GM23248 (cell line): ENCODE results near the gene DPM1. TPM values are rescaled to one million over a fixed set of nuclear protein-coding genes. Genes with fewer than 3 reads are reported as not detected.

Source experiments
- DNase-seq: peaks from one replicate; pipeline ENCODE4 v3.0.0-alpha.2; 2015
- H2AFZ ChIP-seq: fragments of 200-600 bp; sonication (generic); 2 replicates; pipeline ENCODE4 v1.6.1; 2016; ENCODE audit warnings: antibody characterized with exemption
- H3F3A ChIP-seq: fragments of 200-600 bp; sonication (generic); 2 replicates; pipeline ENCODE4 v1.6.1; 2016; ENCODE audit warnings: mild to moderate bottlenecking, antibody characterized with exemption, mixed run types; ENCODE audit not compliant: insufficient read depth
- H3K27ac ChIP-seq: fragments of 200-600 bp; sonication (generic); 2 replicates; pipeline ENCODE4 v1.5.1; 2016; ENCODE audit warnings: mild to moderate bottlenecking
- H3K27me3 ChIP-seq: fragments of 200-600 bp; sonication (generic); replicated peaks from 2 replicates; pipeline ENCODE4 v1.6.1; 2016; ENCODE audit warnings: mild to moderate bottlenecking; ENCODE audit not compliant: insufficient read depth
- H3K36me3 ChIP-seq: fragments of 200-600 bp; sonication (generic); 2 replicates; pipeline ENCODE4 v1.6.1; 2016; ENCODE audit warnings: low read depth, mild to moderate bottlenecking
- H3K4me1 ChIP-seq: fragments of 200-600 bp; sonication (generic); 2 replicates; pipeline ENCODE4 v1.6.1; 2016; ENCODE audit warnings: mild to moderate bottlenecking; ENCODE audit not compliant: insufficient read depth
- H3K4me2 ChIP-seq: fragments of 200-600 bp; sonication (generic); one replicate; pipeline ENCODE4 v1.6.1; 2016; ENCODE audit warnings: mild to moderate bottlenecking; ENCODE audit not compliant: unreplicated experiment
- H3K4me3 ChIP-seq: fragments of 200-600 bp; sonication (generic); 2 replicates; pipeline ENCODE4 v1.5.1; 2016; ENCODE audit warnings: mild to moderate bottlenecking
- H3K79me2 ChIP-seq: fragments of 200-600 bp; sonication (generic); 2 replicates; pipeline ENCODE4 v1.6.1; 2016; ENCODE audit warnings: mild to moderate bottlenecking; ENCODE audit not compliant: insufficient read depth
- H3K9ac ChIP-seq: fragments of 200-600 bp; sonication (generic); 2 replicates; pipeline ENCODE4 v1.6.1; 2016; ENCODE audit warnings: mild to moderate bottlenecking
- H3K9me2 ChIP-seq: fragments of 200-600 bp; sonication (generic); 2 replicates; pipeline ENCODE4 v1.6.1; 2016; ENCODE audit warnings: mixed run types, mild to moderate bottlenecking, moderate library complexity; ENCODE audit not compliant: insufficient read depth
- H3K9me3 ChIP-seq: fragments of 200-600 bp; sonication (generic); one replicate; pipeline ENCODE4 v1.6.1; 2017; ENCODE audit warnings: low read depth
- H4K20me1 ChIP-seq: fragments of 200-600 bp; sonication (generic); 2 replicates; pipeline ENCODE4 v1.6.0; 2016; ENCODE audit not compliant: insufficient read depth
- EZH2 ChIP-seq: fragments of 200-600 bp; sonication (generic); IDR thresholded peaks from 2 replicates; pipeline ENCODE4 v1.6.1; 2018; ENCODE audit warnings: antibody characterized with exemption, mild to moderate bottlenecking; ENCODE audit not compliant: insufficient read depth, poor library complexity, severe bottlenecking
- EZH2phosphoT487 ChIP-seq: fragments of 200-600 bp; sonication (generic); IDR thresholded peaks from 2 replicates; pipeline ENCODE4 v1.6.1; 2018; ENCODE audit warnings: antibody characterized with exemption, moderate library complexity, mild to moderate bottlenecking, low read depth; ENCODE audit not compliant: insufficient read depth
- WGBS, 2 experiments: methylation state at CpG; one replicate each; pipeline ENCODE4 v1.1.6; 2015 to 2017; ENCODE audit warnings: low lambda C conversion rate in 2 of 2, low coverage in 1 of 2; ENCODE audit errors: missing lambda C conversion rate in 2 of 2; 5-methylcytosine and 5-hydroxymethylcytosine counted together
- in situ Hi-C: fragments of 300-500 bp; cut with MboI; formaldehyde crosslinking; loops from 2 replicates; pipeline ENCODE4 v1.15.0; 2020
- polyA plus RNA-seq: library from polyadenylated mRNA; unstranded; fragments of >200 nt; fragmentation: Nextera tagmentation; extraction: Ambion mirVana; gene quantifications from 2 replicates; pipeline ENCODE4 v1.2.1, GENCODE V29; 2016
- total RNA-seq: library from RNA; depleted of rRNA; stranded (reverse); fragments of >200 nt; shearing (Covaris generic); gene quantifications from 2 replicates; pipeline ENCODE4 v1.2.3, GENCODE V29; 2014

Gene DPM1
- total and polyA plus RNA-seq, 2 experiments from 2014 or later: 93.1 to 127 TPM

GRCh38 chr20:50957276-50957675, 1.1 kb downstream of the DPM1 start:
- Histone ChIP-seq H3K9me3 (no peaks in the 10 kb centered on the region), H3K36me3 (peaks cover 33% of the 10 kb centered on the region), H3K4me3 (peak overlapping the region; percentile 88), H3K27me3 (no peaks in the 10 kb centered on the region), H3K9ac (peak overlapping the region; percentile 97), H3F3A (no peaks in the 10 kb centered on the region), H3K79me2 (peaks cover 94% of the 10 kb centered on the region), H2AFZ (no peak overlapping the region), H4K20me1 (peaks cover 4% of the 10 kb centered on the region; the same call in 1 of the 2 replicates), H3K9me2 (no peaks in the 10 kb centered on the region), H3K4me1 (peaks cover 41% of the 10 kb centered on the region), H3K27ac (peak overlapping the region; percentile 92), H3K4me2 (peak overlapping the region; percentile 88)
- peak; percentile 78 for DNase-seq
- TF ChIP-seq EZH2: no peak
- TF ChIP-seq EZH2phosphoT487: no peak
- in situ Hi-C loops: no loop called here
- 1% methylated on average over 7 of the region's 7 CpGs for WGBS, 2 experiments

DNA sequence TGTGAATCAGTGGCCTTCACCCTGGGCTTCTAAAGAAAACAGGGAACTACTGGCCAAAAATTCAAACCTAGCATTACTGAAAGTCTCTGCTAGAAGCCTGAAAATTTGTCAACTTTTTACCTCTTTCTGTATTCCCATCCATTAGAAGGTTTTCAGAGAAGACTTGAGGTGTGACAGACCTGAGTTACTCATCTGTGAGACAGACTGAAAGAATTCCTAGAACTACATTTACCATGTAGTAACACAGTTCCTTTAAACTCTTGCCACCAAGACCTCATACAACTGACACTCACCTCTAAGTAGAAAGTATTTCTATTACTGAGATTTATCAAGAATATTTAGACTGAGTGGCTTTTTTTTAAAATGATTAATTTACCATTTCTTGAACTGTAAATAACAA, 4.5 kb downstream of the DPM1 start:
- H4K20me1 ChIP-seq: no peaks in the 10 kb centered on the region; the same call in 1 of the 2 replicates
- in situ Hi-C loops: no loop called here

GRCh38 chr20:50953196-50953595, 5.1 kb downstream of the DPM1 start:
- H3K9me2 ChIP-seq: no peaks in the 10 kb centered on the region
- peaks cover 100% of the 10 kb centered on the region for H3K79me2 ChIP-seq
- 86 to 98% methylated on average over 2 of the region's 2 CpGs for WGBS, 2 experiments
- peaks cover 66% of the 10 kb centered on the region for H3K36me3 ChIP-seq
- H3K27me3 ChIP-seq: no peaks in the 10 kb centered on the region
- H3K9ac ChIP-seq: no peak overlapping the region
- TF ChIP-seq EZH2phosphoT487 (no peak), EZH2 (no peak)
- H3F3A ChIP-seq: peaks cover 6% of the 10 kb centered on the region; the same call in 1 of the 2 replicates
- H3K4me1 ChIP-seq: peaks cover 23% of the 10 kb centered on the region
- no peak overlapping the region for H3K4me3 ChIP-seq
- H4K20me1 ChIP-seq: no peaks in the 10 kb centered on the region; the same call in 1 of the 2 replicates
- DNase-seq: no peak
- no peaks in the 10 kb centered on the region for H3K9me3 ChIP-seq
- in situ Hi-C loops: no loop called here
- H3K27ac ChIP-seq: no peak overlapping the region
- no peak overlapping the region for H2AFZ ChIP-seq
- H3K4me2 ChIP-seq: no peak overlapping the region

More for the DNA sequence above, 4.5 kb downstream of the DPM1 start:
- peaks cover 95% of the 10 kb centered on the region for H3K79me2 ChIP-seq
- H3K4me2 ChIP-seq: no peak overlapping the region
- H3K27me3 ChIP-seq: no peaks in the 10 kb centered on the region
- peaks cover 59% of the 10 kb centered on the region for H3K36me3 ChIP-seq
- H3K9me2 ChIP-seq: no peaks in the 10 kb centered on the region
- no peak overlapping the region for H3K4me3 ChIP-seq
- no peak overlapping the region for H3K9ac ChIP-seq
- DNase-seq: no peak
- H3K27ac ChIP-seq: no peak overlapping the region
- no peaks in the 10 kb centered on the region for H3K9me3 ChIP-seq
- peaks cover 6% of the 10 kb centered on the region; the same call in 1 of the 2 replicates for H3F3A ChIP-seq
- H2AFZ ChIP-seq: no peak overlapping the region
- no peak for TF ChIP-seq EZH2phosphoT487
- no peak for TF ChIP-seq EZH2
- H3K4me1 ChIP-seq: peaks cover 23% of the 10 kb centered on the region

DNA sequence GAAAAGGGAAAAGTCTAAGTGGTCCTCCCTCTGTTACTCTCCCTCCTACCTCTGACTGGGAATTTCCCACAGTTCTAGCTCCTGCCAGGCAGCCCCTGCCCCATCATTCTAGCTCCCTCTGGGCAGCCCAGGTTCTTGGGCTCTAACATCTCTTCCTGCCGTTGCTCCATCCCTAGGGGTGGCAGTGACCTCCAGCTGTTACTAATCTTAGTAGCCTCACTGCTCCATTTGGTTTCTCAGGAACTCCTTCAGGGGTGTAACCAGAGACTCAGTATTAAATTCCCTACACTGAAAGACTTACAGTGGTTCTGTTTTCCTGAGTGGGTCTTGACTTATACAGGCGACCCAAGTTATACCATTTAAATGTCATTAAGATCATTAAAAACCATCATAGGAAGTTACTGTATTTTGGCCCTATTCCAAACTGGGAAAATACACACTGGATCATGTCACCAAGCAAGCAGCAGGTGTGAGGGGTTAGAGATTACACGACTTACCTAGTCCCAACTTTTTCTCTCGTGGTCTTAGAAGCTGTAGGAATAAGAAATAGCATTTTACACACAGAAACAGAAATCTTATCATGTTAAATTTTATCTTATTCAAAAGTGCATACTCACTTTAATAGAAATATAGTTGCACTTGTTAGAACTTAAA, 10.1 kb downstream of the DPM1 start:
- TF ChIP-seq EZH2: no peak
- no peak for TF ChIP-seq EZH2phosphoT487
- WGBS, 2 experiments: 76 to 77% methylated on average over 4 of the region's 4 CpGs
- H3K4me1 ChIP-seq: no peaks in the 10 kb centered on the region

GRCh38 chr20:50943069-50943468, 15.3 kb downstream of the DPM1 start:
- Histone ChIP-seq H3F3A (peaks cover 36% of the 10 kb centered on the region), H3K27me3 (no peaks in the 10 kb centered on the region), H3K9me2 (no peaks in the 10 kb centered on the region), H3K27ac (no peak overlapping the region), H3K4me1 (no peaks in the 10 kb centered on the region), H3K9me3 (no peaks in the 10 kb centered on the region), H3K79me2 (peaks cover 74% of the 10 kb centered on the region), H3K9ac (no peak overlapping the region), H4K20me1 (no peaks in the 10 kb centered on the region), H3K36me3 (peaks cover 70% of the 10 kb centered on the region), H2AFZ (no peak overlapping the region), H3K4me3 (no peak overlapping the region), H3K4me2 (no peak overlapping the region)
- DNase-seq: no peak
- in situ Hi-C loops: no loop called here
- TF ChIP-seq EZH2: no peak
- 86 to 96% methylated on average over 6 to 7 of the region's 7 CpGs for WGBS, 2 experiments

More for the DNA sequence above, 10.1 kb downstream of the DPM1 start:
- no peaks in the 10 kb centered on the region for H3K9me2 ChIP-seq
- peaks cover 86% of the 10 kb centered on the region for H3K36me3 ChIP-seq
- H3K9me3 ChIP-seq: no peaks in the 10 kb centered on the region
- no peak overlapping the region for H2AFZ ChIP-seq
- peaks cover 25% of the 10 kb centered on the region for H3F3A ChIP-seq
- no peak overlapping the region for H3K4me2 ChIP-seq
- H3K9ac ChIP-seq: no peak overlapping the region
- H3K27ac ChIP-seq: no peak overlapping the region
- no peaks in the 10 kb centered on the region for H3K27me3 ChIP-seq
- in situ Hi-C loops: no loop called here
- DNase-seq: no peak
- no peaks in the 10 kb centered on the region; the same call in 1 of the 2 replicates for H4K20me1 ChIP-seq
- H3K4me3 ChIP-seq: no peak overlapping the region
- peaks cover 93% of the 10 kb centered on the region for H3K79me2 ChIP-seq
